HCT116 (cell line): ENCODE measurements around the gene HTN3. TPM values are rescaled to one million over a fixed set of nuclear protein-coding genes. Genes with fewer than 3 reads are reported as not detected.

Experiments used
- ATAC-seq: fragments of 200-7000 bp; cut with Tn5 transposase; 2 replicates; pipeline ENCODE4 v1.9.1; 2020; ENCODE audit warnings: mild to moderate bottlenecking, moderate library complexity
- BruUV-seq: library from RNA; stranded (reverse); fragments of 400-500 nt; replicated peaks from 2 replicates; lab custom pipeline; 2021; lab: Mats Ljungman, UMichigan
- CTCF ChIA-PET: fragments of 300-600 bp; sonication (Branson Sonifier 250); formaldehyde crosslinking; loops from one replicate; lab custom pipeline; 2021; ENCODE audit warnings: antibody characterized with exemption; lab: Charles Lee
- POLR2A ChIA-PET: fragments of 300-600, 350-600 bp; sonication (Branson Sonifier 250); formaldehyde crosslinking; loops from one replicate; lab custom pipeline; 2021; ENCODE audit warnings: antibody characterized with exemption; lab: Charles Lee
- RAD21 ChIA-PET, 2 experiments: fragments of 300-600 bp; sonication (Branson Sonifier 250); formaldehyde crosslinking; loops; one replicate each; lab custom pipeline; 2023; ENCODE audit warnings: low total read pairs in 2 of 2; ENCODE audit not compliant: uncharacterized antibody in 2 of 2, unreplicated experiment in 2 of 2, low non-redundant PET in 1 of 2; lab: Charles Lee
- DNase-seq: peaks from one replicate; pipeline ENCODE4 v3.0.0-alpha.2; 2010; ENCODE audit warnings: low read depth, low spot score
- H2AFZ ChIP-seq: fragments of 200-600 bp; shearing (Covaris generic), sonication (generic); 2 replicates; pipeline ENCODE4 v1.6.1; 2017; ENCODE audit warnings: low read depth, mixed run types, mixed read lengths, antibody characterized with exemption, low read length; ENCODE audit not compliant: poor library complexity, severe bottlenecking
- H3K27ac ChIP-seq: 2 replicates; pipeline ENCODE4 v1.5.1; 2012; ENCODE audit warnings: low read depth, low read length
- H3K27me3 ChIP-seq: fragments of 200-600 bp; sonication (generic); 2 replicates; pipeline ENCODE4 v1.6.1; 2016; ENCODE audit warnings: mixed run types, low read length, mixed read lengths; ENCODE audit not compliant: insufficient read depth
- H3K36me3 ChIP-seq, 2 experiments: fragments of 200-500 bp in 1 of 2; fragments of 200-600 bp in 1 of 2; sonication (Bioruptor generic) in 1 of 2; sonication (generic) in 1 of 2; 2 replicates each; pipeline versions ENCODE4 v1.5.1 to v1.6.1; 2014 to 2016; ENCODE audit warnings: low read length in 2 of 2, inconsistent platforms in 1 of 2, mixed read lengths in 1 of 2, mixed run types in 1 of 2; ENCODE audit not compliant: insufficient read depth in 2 of 2, control insufficient read depth in 1 of 2
- H3K4me1 ChIP-seq, 2 experiments: fragments of 200-600 bp in 1 of 2; sonication (generic) in 1 of 2; 2 replicates each; pipeline versions ENCODE4 v1.5.1 to v1.6.1; 2012 to 2017; ENCODE audit warnings: low read length in 2 of 2, inconsistent platforms in 1 of 2, mild to moderate bottlenecking in 1 of 2, mixed read lengths in 1 of 2, mixed run types in 1 of 2, moderate library complexity in 1 of 2; ENCODE audit not compliant: insufficient read depth in 2 of 2, control insufficient read depth in 1 of 2
- H3K4me2 ChIP-seq: fragments of 200-600 bp; sonication (generic); 2 replicates; pipeline ENCODE4 v1.6.1; 2017; ENCODE audit warnings: mixed run types, low read length, mixed read lengths
- H3K4me3 ChIP-seq, 2 experiments: fragments of 200-600 bp in 1 of 2; sonication (generic) in 1 of 2; replicated peaks in 1 of 2; 2 replicates each; pipeline ENCODE4 v1.5.1; 2011 to 2016; ENCODE audit warnings: low read length in 2 of 2, control low read depth in 1 of 2, low read depth in 1 of 2, mild to moderate bottlenecking in 1 of 2, mixed read lengths in 1 of 2, mixed run types in 1 of 2
- H3K79me2 ChIP-seq: fragments of 200-600 bp; sonication (generic); 2 replicates; pipeline ENCODE4 v1.6.1; 2017; ENCODE audit warnings: mild to moderate bottlenecking, mixed run types, low read length, moderate library complexity, mixed read lengths; ENCODE audit not compliant: insufficient read depth
- H3K9ac ChIP-seq: fragments of 200-600 bp; sonication (generic); 2 replicates; pipeline ENCODE4 v1.6.1; 2016; ENCODE audit warnings: low read length, mixed read lengths
- H3K9me2 ChIP-seq: fragments of 200-600 bp; sonication (generic), shearing (Covaris generic); 2 replicates; pipeline ENCODE4 v1.6.1; 2017; ENCODE audit warnings: mixed run types, mild to moderate bottlenecking, moderate library complexity; ENCODE audit not compliant: insufficient read depth
- H3K9me3 ChIP-seq, 2 experiments: fragments of 200-500 bp in 1 of 2; fragments of 200-600 bp in 1 of 2; sonication (Bioruptor generic) in 1 of 2; sonication (generic) in 1 of 2; 2 replicates each; pipeline ENCODE4 v1.6.1; 2014 to 2017; ENCODE audit warnings: low read length in 2 of 2, mixed read lengths in 2 of 2, inconsistent platforms in 1 of 2, low read depth in 1 of 2, mild to moderate bottlenecking in 1 of 2, mixed run types in 1 of 2, moderate library complexity in 1 of 2; ENCODE audit not compliant: control insufficient read depth in 1 of 2, insufficient read depth in 1 of 2
- H4K20me1 ChIP-seq: fragments of 200-600 bp; sonication (generic), shearing (Covaris generic); 2 replicates; pipeline ENCODE4 v1.6.1; 2017; ENCODE audit warnings: mixed run types, mild to moderate bottlenecking, moderate library complexity; ENCODE audit not compliant: insufficient read depth
- CEBPB ChIP-seq: IDR thresholded peaks from 2 replicates; pipeline ENCODE4 v1.6.1; 2012; ENCODE audit warnings: low read depth
- CTCF ChIP-seq, 3 experiments: fragments of 200-600 bp in 1 of 3; sonication (generic) in 1 of 3; IDR thresholded peaks in 2 of 3; conservative IDR thresholded peaks in 1 of 3; 2 replicates each; pipeline ENCODE4 v1.5.1; 2012 to 2017; ENCODE audit warnings: low read depth in 2 of 3, low read length in 2 of 3, antibody characterized with exemption in 1 of 3, borderline replicate concordance in 1 of 3, control low read depth in 1 of 3, mild to moderate bottlenecking in 1 of 3, mixed read lengths in 1 of 3, mixed run types in 1 of 3, moderate library complexity in 1 of 3; ENCODE audit not compliant: insufficient read depth in 1 of 3
- POLR2AphosphoS5 ChIP-seq: IDR thresholded peaks from 2 replicates; pipeline ENCODE4 v1.6.1; 2011; ENCODE audit warnings: mild to moderate bottlenecking, low read depth, low read length, moderate library complexity
- TCF7L2 ChIP-seq: IDR thresholded peaks from 2 replicates; pipeline ENCODE4 v1.7.0; 2011; ENCODE audit warnings: borderline replicate concordance, inconsistent platforms; ENCODE audit not compliant: insufficient read depth, insufficient read length; ENCODE audit errors: extremely low read depth
- YY1 ChIP-seq: IDR thresholded peaks from 2 replicates; pipeline ENCODE4 v1.6.1; 2011; ENCODE audit warnings: low read length, low read depth, moderate library complexity, mild to moderate bottlenecking; ENCODE audit not compliant: insufficient replicate concordance; ENCODE audit errors: extremely low read depth
- ZBTB33 ChIP-seq: IDR thresholded peaks from 2 replicates; pipeline ENCODE4 v1.6.1; 2011; ENCODE audit warnings: mild to moderate bottlenecking, low read length, moderate library complexity; ENCODE audit not compliant: insufficient replicate concordance; ENCODE audit errors: extremely low read depth
- intact Hi-C: fragments of 100-400 bp; cut with micrococcal nuclease; formaldehyde crosslinking; loops from 2 replicates; pipeline ENCODE4 v1.10.0; 2022
- total RNA-seq: library from RNA; stranded (reverse); gene quantifications from one replicate; pipeline ENCODE4 v1.2.1, GENCODE V29; 2021; ENCODE audit not compliant: unreplicated experiment

HTN3 gene
- total RNA-seq, 1 experiment from 2014 or later = not detected

GRCh38 chr4:69986663-69987062 is 41.6 kb upstream of the HTN3 start:
- POLR2A ChIA-PET = no interaction called here
- Histone ChIP-seq H3K4me2 (no peak overlapping the region), H2AFZ (no peak overlapping the region), H3K79me2 (no peaks in the 10 kb centered on the region), H3K4me1 (no peaks in the 10 kb centered on the region; a peak in 1 of 4 replicates), H3K9me3 (no peaks in the 10 kb centered on the region), H3K4me3 (no peak overlapping the region), H3K9ac (no peak overlapping the region), H4K20me1 (no peaks in the 10 kb centered on the region; the same call in 1 of the 2 replicates), H3K27ac (no peak overlapping the region), H3K27me3 (no peaks in the 10 kb centered on the region), H3K9me2 (no peaks in the 10 kb centered on the region), H3K36me3 (no peaks in the 10 kb centered on the region)
- BruUV-seq = no TSS peak
- RAD21 ChIA-PET = no interaction called here
- ATAC-seq = no peak
- intact Hi-C loops = no loop called here
- CTCF ChIA-PET = no interaction called here
- no peak for DNase-seq
- TF ChIP-seq CTCF (IDR thresholded peaks at IDR 0.05 in 2 of 3, conservative IDR thresholded peaks at IDR 0.05 in 1 of 3; ENCODE audit: borderline replicate concordance in 1 of 3, insufficient read depth in 1 of 3, low read depth in 2 of 3, low read length in 2 of 3) (no peak), YY1 (no peak), CEBPB (no peak), ZBTB33 (no peak), POLR2AphosphoS5 (no peak), TCF7L2 (no peak)
